Panc1 (cell line): ENCODE data around the gene WBP2. TPM values are rescaled to one million over a fixed set of nuclear protein-coding genes. Genes with fewer than 3 reads are reported as not detected.
"Not testable (repeated sequence)": the region's sequence is repeated elsewhere in the genome, so short reads cannot be mapped to it uniquely, and the experiment has no call there.

Experiments used
- ATAC-seq: fragments of 200-7000 bp; cut with Tn5 transposase; 2 replicates; pipeline ENCODE4 v1.9.1; 2020; ENCODE audit warnings: mild to moderate bottlenecking, moderate library complexity
- BruUV-seq: library from RNA; stranded (reverse); fragments of 400-500 nt; replicated peaks from 2 replicates; lab custom pipeline; 2021; lab: Mats Ljungman, UMichigan
- CTCF ChIA-PET: fragments of 300-600 bp; sonication (Branson Sonifier 250); formaldehyde crosslinking; loops from one replicate; lab custom pipeline; 2022; ENCODE audit warnings: antibody characterized with exemption; lab: Charles Lee
- POLR2A ChIA-PET: fragments of 300-600 bp; sonication (Branson Sonifier 250); formaldehyde crosslinking; loops from one replicate; lab custom pipeline; 2022; ENCODE audit warnings: antibody characterized with exemption; lab: Charles Lee
- DNase-seq: peaks from one replicate; pipeline ENCODE4 v3.0.0-alpha.2; 2010; ENCODE audit warnings: low read depth, low spot score
- H3K27ac ChIP-seq: 2 replicates; pipeline ENCODE4 v1.5.1; 2011; ENCODE audit warnings: mild to moderate bottlenecking, low read length, inconsistent platforms
- H3K27me3 ChIP-seq: fragments of 200-500 bp; sonication (Bioruptor generic); 2 replicates; pipeline ENCODE4 v1.6.0; 2014; ENCODE audit warnings: low read length, inconsistent platforms; ENCODE audit not compliant: control insufficient read depth, insufficient read depth
- H3K36me3 ChIP-seq: fragments of 200-500 bp; sonication (Bioruptor generic); 2 replicates; pipeline ENCODE4 v1.5.1; 2014; ENCODE audit warnings: inconsistent platforms, mild to moderate bottlenecking, low read length, moderate library complexity; ENCODE audit not compliant: control insufficient read depth, insufficient read depth
- H3K4me1 ChIP-seq: 2 replicates; pipeline ENCODE4 v1.5.1; 2011; ENCODE audit warnings: inconsistent platforms, mild to moderate bottlenecking, low read length, moderate library complexity; ENCODE audit not compliant: control insufficient read depth, insufficient read depth
- H3K4me3 ChIP-seq, 2 experiments: 2 replicates each; pipeline ENCODE4 v1.5.1; 2011 to 2012; ENCODE audit warnings: low read depth in 2 of 2, low read length in 2 of 2, mild to moderate bottlenecking in 2 of 2, inconsistent platforms in 1 of 2, moderate library complexity in 1 of 2
- H3K9me3 ChIP-seq: fragments of 200-500 bp; sonication (Bioruptor generic); 2 replicates; pipeline ENCODE4 v1.5.1; 2014; ENCODE audit warnings: low read depth, mild to moderate bottlenecking, inconsistent platforms, low read length, moderate library complexity; ENCODE audit not compliant: control insufficient read depth, insufficient read depth
- POLR2AphosphoS5 ChIP-seq: IDR thresholded peaks from 2 replicates; pipeline ENCODE4 v1.6.1; 2012; ENCODE audit warnings: mild to moderate bottlenecking, low read depth, low read length, moderate library complexity
- SIN3A ChIP-seq: IDR thresholded peaks from 2 replicates; pipeline ENCODE4 v1.6.1; 2012; ENCODE audit warnings: low read depth, mild to moderate bottlenecking, low read length, moderate library complexity, borderline replicate concordance; ENCODE audit not compliant: insufficient read depth
- TCF7L2 ChIP-seq: IDR thresholded peaks from 2 replicates; pipeline ENCODE4 v1.6.1; 2011; ENCODE audit warnings: mild to moderate bottlenecking, low read depth, low read length, inconsistent platforms
- in situ Hi-C: cut with HindIII; loops from 2 replicates; pipeline ENCODE4 v1.10.0; 2016; ENCODE audit warnings: low sequenced_read_pairs, low pct_unique_long_range_greater_than_20kb
- intact Hi-C: fragments of 100-400 bp; cut with micrococcal nuclease; formaldehyde crosslinking; loops from one replicate; pipeline ENCODE4 v1.10.0; 2022; ENCODE audit not compliant: unreplicated experiment
- total RNA-seq: library from RNA; stranded (reverse); gene quantifications from one replicate; pipeline ENCODE4 v1.2.1, GENCODE V29; 2021; ENCODE audit not compliant: unreplicated experiment
- TF ChIP-seq, protein P1 (sequence below), 2 experiments: IDR thresholded peaks; 2 replicates each; pipeline ENCODE4 v1.6.1; 2011 to 2012; ENCODE audit warnings: low read depth in 2 of 2, control low read depth in 1 of 2, low read length in 1 of 2, mild to moderate bottlenecking in 1 of 2, moderate library complexity in 1 of 2; ENCODE audit not compliant: insufficient read depth in 1 of 2
- TF ChIP-seq, protein P2 (sequence below): fragments of 450-650 bp; IDR thresholded peaks from 2 replicates; pipeline ENCODE4 v1.5.1; 2017; ENCODE audit warnings: mild to moderate bottlenecking

Gene WBP2
- total RNA-seq, 1 experiment from 2014 or later: 163 TPM

DNA sequence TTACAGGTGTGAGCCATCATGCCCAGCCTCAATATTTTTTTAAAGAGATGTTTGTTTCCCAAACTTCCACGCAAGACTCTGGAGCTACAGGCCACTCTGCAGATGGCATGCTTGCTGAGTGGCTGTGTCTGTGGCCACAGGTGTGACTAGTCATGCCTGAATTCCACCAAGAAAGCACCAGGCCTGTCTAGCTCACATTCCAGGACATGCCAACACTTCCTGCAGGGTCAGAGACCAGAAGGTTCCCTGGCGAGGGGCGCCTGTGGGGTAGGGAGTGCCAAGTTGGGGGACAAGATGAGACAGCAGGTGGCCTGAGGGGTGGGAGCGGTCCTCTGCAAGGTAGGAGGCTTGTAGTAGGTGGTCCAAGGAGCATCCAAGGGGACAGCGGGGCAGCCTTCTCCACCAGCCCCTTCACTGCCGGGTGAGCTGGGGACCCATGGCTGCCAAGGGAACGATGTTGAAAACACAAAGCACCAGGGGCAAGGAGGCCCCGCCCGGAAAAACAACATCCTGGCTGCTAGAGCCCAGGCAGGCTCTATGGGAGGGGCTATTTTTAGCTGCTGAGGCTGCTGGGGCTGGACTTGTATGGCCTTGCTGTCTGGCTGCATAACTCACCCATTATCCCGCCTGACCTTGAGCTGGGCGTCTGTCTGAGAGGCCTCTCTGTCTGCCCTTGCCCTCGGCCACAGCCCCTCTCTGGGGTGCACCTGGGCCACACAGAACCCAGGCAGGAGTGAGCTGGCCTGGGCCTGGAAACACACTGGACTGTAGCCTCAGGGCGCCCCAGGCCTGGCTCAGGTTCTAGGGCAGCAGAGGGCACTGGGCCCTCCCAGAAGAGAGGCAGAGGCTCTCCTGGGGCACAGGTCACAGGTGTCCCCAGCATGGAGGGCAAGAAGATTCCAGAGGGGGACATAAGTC, 17.6 kb upstream of the WBP2 start:
- intact Hi-C loops (no loop called here), in situ Hi-C loops (no loop called here)
- ATAC-seq (peak; percentile 48), DNase-seq (no peak)
- no peak overlapping the region for H3K4me3 ChIP-seq
- BruUV-seq: no TSS peak
- TF ChIP-seq SIN3A: no peak
- peak; percentile 56; the same call in 1 of the 2 replicates for TF ChIP-seq POLR2AphosphoS5
- H3K9me3 ChIP-seq: no peaks in the 10 kb centered on the region
- ChIA-PET POLR2A (interaction anchor here (0.6 to 1.5 kb wide), 3 partner anchors 9 to 93 kb away, joined by 3 to 11 read pairs (median 4); partner anchors contain the start of gene WBP2), CTCF (interaction anchor here (1.2 kb wide), 1 partner anchor 17 kb away, joined by 5 read pairs; the partner anchor contains the start of gene WBP2)
- peak overlapping the region; percentile 60 for H3K27ac ChIP-seq
- H3K4me1 ChIP-seq: peaks cover 41% of the 10 kb centered on the region
- H3K27me3 ChIP-seq: no peaks in the 10 kb centered on the region
- no peaks in the 10 kb centered on the region; the same call in 1 of the 2 replicates for H3K36me3 ChIP-seq

DNA sequence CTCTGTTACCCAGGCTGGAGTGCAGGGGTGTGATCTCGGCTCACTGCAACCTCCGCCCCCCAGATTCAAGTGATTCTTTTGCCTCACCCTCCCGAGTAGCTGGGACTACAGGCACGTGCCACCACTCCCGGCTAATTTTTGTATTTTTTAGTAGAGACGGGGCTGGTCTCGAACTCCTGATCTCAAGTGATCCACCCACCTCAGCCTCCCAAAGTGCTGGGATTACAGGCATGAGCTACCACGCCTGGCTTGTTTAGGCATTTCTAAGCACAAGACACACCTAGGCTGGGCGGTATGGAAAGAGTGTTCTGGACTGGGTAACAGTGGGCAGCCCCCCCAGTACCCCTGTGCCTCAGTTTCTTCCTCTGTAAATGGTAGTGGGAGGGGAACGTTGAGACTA, 15.1 kb upstream of the WBP2 start:
- ATAC-seq, H3K27ac ChIP-seq, BruUV-seq, intact Hi-C loops, H3K36me3 ChIP-seq, H3K9me3 ChIP-seq, H3K4me3 ChIP-seq, H3K27me3 ChIP-seq, in situ Hi-C loops, DNase-seq: not testable (repeated sequence)
- CTCF ChIA-PET: interaction anchor here (0.6 kb wide), 1 partner anchor 11 kb away, joined by 4 read pairs; no protein-coding TSS in a partner anchor
- POLR2A ChIA-PET: interaction anchor here (0.6 kb wide), 1 partner anchor 10 kb away, joined by 4 read pairs; no protein-coding TSS in a partner anchor
- H3K4me1 ChIP-seq: peaks cover 25% of the 10 kb centered on the region

DNA sequence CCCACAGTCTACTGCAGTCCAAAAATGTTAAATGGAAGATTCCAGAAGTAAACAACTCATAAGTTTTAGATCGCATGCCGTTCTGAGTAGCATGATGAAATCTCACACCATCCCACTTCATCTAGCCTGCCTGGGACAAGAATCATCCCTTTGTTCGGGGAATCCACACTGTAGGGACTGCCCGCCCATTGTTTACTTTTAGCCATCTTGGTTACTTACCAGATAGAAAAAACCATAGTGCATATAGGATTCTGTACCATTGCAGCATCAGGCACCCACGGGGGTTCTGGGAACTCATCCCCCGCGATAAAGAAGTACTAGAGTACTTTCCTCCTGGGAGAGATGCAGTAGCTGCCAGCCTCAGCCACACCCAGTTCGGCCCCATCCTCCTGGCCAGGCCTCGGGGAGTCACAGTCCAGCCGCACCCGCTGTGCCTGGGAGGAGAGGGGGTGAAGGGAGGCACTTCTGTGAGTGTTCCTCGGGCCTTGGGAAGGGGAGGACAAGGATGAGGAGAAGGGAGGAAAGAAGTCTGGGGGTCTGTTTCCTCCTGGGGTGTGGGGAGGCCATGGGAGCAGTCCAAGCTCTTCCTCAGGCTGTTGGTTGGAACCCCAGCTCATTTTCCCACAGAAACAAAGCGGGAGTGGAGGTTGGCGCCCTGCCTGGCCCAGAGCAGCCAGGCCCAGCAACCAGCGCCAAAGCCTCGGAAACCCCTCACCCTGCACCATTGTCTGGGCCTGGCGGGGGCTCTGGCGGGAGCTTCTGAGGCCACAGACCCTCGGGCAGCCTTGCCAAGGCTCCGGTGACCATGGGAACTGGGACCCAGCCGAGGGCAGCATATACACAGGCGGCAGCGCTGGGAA, 14.4 kb upstream of the WBP2 start:
- no TSS peak for BruUV-seq
- Histone ChIP-seq H3K4me3 (no peak overlapping the region), H3K27ac (peak overlapping the region; percentile 67; the same call in 1 of the 2 replicates), H3K27me3 (no peaks in the 10 kb centered on the region), H3K4me1 (peaks cover 19% of the 10 kb centered on the region), H3K36me3 (no peaks in the 10 kb centered on the region), H3K9me3 (no peaks in the 10 kb centered on the region)
- in situ Hi-C loops (no loop called here), intact Hi-C loops (no loop called here)
- POLR2A ChIA-PET: interaction anchor here (0.6 kb wide), 1 partner anchor 9 kb away, joined by 4 read pairs; no protein-coding TSS in a partner anchor
- no peak for DNase-seq
- ATAC-seq: no peak
- TF ChIP-seq, protein P1, sequence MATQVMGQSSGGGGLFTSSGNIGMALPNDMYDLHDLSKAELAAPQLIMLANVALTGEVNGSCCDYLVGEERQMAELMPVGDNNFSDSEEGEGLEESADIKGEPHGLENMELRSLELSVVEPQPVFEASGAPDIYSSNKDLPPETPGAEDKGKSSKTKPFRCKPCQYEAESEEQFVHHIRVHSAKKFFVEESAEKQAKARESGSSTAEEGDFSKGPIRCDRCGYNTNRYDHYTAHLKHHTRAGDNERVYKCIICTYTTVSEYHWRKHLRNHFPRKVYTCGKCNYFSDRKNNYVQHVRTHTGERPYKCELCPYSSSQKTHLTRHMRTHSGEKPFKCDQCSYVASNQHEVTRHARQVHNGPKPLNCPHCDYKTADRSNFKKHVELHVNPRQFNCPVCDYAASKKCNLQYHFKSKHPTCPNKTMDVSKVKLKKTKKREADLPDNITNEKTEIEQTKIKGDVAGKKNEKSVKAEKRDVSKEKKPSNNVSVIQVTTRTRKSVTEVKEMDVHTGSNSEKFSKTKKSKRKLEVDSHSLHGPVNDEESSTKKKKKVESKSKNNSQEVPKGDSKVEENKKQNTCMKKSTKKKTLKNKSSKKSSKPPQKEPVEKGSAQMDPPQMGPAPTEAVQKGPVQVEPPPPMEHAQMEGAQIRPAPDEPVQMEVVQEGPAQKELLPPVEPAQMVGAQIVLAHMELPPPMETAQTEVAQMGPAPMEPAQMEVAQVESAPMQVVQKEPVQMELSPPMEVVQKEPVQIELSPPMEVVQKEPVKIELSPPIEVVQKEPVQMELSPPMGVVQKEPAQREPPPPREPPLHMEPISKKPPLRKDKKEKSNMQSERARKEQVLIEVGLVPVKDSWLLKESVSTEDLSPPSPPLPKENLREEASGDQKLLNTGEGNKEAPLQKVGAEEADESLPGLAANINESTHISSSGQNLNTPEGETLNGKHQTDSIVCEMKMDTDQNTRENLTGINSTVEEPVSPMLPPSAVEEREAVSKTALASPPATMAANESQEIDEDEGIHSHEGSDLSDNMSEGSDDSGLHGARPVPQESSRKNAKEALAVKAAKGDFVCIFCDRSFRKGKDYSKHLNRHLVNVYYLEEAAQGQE (IDR thresholded peaks at IDR 0.05; ENCODE audit: insufficient read depth in 1 of 2, low read depth in 2 of 2, low read length in 1 of 2): no peak
- no peak for TF ChIP-seq POLR2AphosphoS5
- TF ChIP-seq, protein P2, sequence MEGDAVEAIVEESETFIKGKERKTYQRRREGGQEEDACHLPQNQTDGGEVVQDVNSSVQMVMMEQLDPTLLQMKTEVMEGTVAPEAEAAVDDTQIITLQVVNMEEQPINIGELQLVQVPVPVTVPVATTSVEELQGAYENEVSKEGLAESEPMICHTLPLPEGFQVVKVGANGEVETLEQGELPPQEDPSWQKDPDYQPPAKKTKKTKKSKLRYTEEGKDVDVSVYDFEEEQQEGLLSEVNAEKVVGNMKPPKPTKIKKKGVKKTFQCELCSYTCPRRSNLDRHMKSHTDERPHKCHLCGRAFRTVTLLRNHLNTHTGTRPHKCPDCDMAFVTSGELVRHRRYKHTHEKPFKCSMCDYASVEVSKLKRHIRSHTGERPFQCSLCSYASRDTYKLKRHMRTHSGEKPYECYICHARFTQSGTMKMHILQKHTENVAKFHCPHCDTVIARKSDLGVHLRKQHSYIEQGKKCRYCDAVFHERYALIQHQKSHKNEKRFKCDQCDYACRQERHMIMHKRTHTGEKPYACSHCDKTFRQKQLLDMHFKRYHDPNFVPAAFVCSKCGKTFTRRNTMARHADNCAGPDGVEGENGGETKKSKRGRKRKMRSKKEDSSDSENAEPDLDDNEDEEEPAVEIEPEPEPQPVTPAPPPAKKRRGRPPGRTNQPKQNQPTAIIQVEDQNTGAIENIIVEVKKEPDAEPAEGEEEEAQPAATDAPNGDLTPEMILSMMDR: no peak
- TF ChIP-seq TCF7L2: no peak
- TF ChIP-seq SIN3A: no peak
- CTCF ChIA-PET: no interaction called here

DNA sequence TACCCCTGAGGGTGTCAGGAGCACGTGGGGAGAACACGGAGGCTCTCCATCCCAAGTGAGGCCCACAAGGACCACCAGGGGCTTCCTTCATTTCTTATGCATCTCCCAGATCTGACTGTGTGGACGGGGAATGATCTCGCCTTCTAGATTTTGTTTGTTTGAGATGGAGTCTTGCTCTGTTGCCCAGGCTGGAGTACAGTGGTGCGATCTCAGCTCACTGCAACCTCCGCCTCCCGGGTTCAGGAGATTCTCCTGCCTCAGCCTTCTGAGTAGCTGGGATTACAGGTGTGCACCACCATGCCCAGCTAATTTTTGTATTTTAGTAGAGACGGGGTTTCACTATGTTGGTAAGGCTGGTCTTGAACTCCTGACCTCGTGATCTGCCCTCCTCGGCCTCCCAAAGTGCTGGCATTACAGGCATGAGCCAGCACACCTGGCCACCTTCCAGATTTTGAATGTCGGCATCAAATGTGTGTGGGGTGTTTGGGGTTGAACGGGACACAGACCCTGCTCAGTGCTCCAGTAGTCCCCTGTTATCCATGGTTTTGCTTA, 13.7 kb upstream of the WBP2 start:
- H3K27me3 ChIP-seq, H3K4me3 ChIP-seq, H3K9me3 ChIP-seq, intact Hi-C loops, H3K27ac ChIP-seq, BruUV-seq, in situ Hi-C loops, H3K36me3 ChIP-seq, DNase-seq, ATAC-seq, POLR2A ChIA-PET, CTCF ChIA-PET: not testable (repeated sequence)
- H3K4me1 ChIP-seq: peaks cover 19% of the 10 kb centered on the region
